ENCODE data around the gene TECTB.

Gene TECTB

DNA sequence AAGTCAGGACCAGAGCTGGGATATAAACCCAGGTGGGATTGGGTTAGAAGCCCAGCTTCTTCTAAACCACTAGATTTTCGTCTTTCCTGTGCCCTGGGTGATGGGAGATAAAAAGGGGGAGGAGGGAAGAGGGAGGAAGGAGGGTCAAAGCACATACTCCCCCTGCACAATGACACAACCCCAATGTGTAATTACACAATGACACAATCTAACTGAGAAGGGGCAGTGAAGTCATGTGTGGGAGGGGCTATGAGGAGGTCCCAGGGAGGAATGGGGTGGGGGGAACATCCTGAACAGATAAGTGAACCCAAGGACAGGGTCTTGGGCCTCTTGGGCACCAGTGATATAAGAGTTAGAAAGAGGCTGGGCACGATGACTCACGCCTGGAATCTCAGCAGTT is 44.5 kb downstream of the TECTB start:
- Histone ChIP-seq H3K4me1 (ENCODE audit: control insufficient read depth, insufficient read depth, low read length) (peaks cover 20% of the 10 kb centered on the region), H3K4me3 (ENCODE audit: low read length) (no peak overlapping the region), H3K9me3 (ENCODE audit: control insufficient read depth, low read length) (no peaks in the 10 kb centered on the region), H3K27me3 (ENCODE audit: control insufficient read depth, insufficient read depth, low read length) (no peaks in the 10 kb centered on the region), H3K9ac (ENCODE audit: low read length) (no peak overlapping the region), H3K36me3 (ENCODE audit: control insufficient read depth, insufficient read depth, low read length) (no peaks in the 10 kb centered on the region)

DNA sequence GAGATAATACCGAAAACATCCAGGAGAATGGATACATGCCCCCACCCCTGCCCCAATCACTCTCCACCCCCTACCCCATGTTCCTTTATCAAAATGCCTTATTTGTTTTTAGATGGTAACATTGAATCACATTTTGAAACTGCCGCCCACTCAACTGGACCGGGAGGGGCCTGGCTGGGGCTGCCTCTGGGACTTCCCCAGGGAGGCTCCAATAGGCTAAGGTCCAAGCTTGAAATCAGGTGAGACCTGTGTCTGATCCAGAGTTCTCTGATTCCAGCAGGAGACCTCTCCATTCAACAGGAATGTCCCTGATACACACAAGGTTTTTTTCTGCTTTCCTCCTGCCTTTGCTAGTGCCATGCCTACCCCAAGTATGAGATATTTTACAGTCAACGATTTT is 47.0 kb downstream of the TECTB start:
- H3K9me3 ChIP-seq (ENCODE audit: control insufficient read depth, low read length): no peaks in the 10 kb centered on the region
- no peaks in the 10 kb centered on the region for H3K27me3 ChIP-seq (ENCODE audit: control insufficient read depth, insufficient read depth, low read length)
- H3K36me3 ChIP-seq (ENCODE audit: control insufficient read depth, insufficient read depth, low read length): no peaks in the 10 kb centered on the region
- no peak overlapping the region for H3K9ac ChIP-seq (ENCODE audit: low read length)
- H3K4me3 ChIP-seq (ENCODE audit: low read length): no peak overlapping the region
- H3K4me1 ChIP-seq (ENCODE audit: control insufficient read depth, insufficient read depth, low read length): peaks cover 25% of the 10 kb centered on the region

DNA sequence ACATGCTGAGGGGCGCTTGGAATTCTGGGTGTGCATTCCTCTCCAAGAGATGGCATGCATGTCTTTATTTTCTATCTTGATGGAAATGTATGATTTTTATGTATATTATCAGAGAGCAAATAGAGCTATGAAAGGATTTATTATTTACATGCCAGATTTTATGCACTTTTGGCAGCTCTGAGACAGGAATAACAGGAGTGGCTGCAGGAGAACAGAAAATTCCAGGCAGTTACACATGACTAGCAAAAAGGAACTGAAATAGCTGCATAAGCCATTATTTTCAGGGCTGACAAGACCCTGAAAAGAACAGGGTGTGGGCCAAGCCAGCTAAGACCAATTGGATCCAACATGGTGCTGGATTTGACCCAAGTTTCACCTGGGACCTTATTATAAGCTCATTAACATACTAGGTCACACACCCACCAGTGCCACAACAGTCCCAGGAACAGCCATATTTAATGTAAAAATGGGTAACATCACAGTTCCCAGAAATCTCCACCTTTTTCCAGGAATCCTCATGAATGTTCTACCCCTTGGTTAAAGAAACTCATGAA is 47.5 kb downstream of the TECTB start:
- Histone ChIP-seq H3K4me3 (ENCODE audit: low read length) (no peak overlapping the region), H3K4me1 (ENCODE audit: control insufficient read depth, insufficient read depth, low read length) (peaks cover 30% of the 10 kb centered on the region), H3K9me3 (ENCODE audit: control insufficient read depth, low read length) (no peaks in the 10 kb centered on the region), H3K27me3 (ENCODE audit: control insufficient read depth, insufficient read depth, low read length) (no peaks in the 10 kb centered on the region), H3K36me3 (ENCODE audit: control insufficient read depth, insufficient read depth, low read length) (no peaks in the 10 kb centered on the region), H3K9ac (ENCODE audit: low read length) (no peak overlapping the region)

DNA sequence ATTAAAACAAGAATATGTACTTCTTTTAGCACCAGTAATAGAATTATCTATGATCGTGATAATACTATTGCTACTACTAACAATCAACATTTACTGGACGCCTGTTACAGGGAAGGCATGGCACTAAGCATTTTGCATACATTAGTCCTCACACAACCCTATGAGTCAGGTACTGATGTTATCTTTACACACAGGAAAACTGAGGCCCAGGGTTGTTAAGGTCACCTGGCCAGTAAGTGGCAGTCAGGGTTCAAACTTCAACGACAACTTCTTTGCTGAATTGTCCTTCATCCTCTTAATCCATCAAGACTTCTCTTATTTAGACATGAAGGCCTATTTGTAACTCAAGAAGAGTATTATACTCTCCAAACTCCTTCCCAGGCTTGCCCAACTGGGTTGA is 48.8 kb downstream of the TECTB start:
- Histone ChIP-seq H3K36me3 (ENCODE audit: control insufficient read depth, insufficient read depth, low read length) (no peaks in the 10 kb centered on the region), H3K9me3 (ENCODE audit: control insufficient read depth, low read length) (no peaks in the 10 kb centered on the region), H3K4me1 (ENCODE audit: control insufficient read depth, insufficient read depth, low read length) (peaks cover 40% of the 10 kb centered on the region), H3K9ac (ENCODE audit: low read length) (no peak overlapping the region), H3K27me3 (ENCODE audit: control insufficient read depth, insufficient read depth, low read length) (no peaks in the 10 kb centered on the region), H3K4me3 (ENCODE audit: low read length) (no peak overlapping the region)

DNA sequence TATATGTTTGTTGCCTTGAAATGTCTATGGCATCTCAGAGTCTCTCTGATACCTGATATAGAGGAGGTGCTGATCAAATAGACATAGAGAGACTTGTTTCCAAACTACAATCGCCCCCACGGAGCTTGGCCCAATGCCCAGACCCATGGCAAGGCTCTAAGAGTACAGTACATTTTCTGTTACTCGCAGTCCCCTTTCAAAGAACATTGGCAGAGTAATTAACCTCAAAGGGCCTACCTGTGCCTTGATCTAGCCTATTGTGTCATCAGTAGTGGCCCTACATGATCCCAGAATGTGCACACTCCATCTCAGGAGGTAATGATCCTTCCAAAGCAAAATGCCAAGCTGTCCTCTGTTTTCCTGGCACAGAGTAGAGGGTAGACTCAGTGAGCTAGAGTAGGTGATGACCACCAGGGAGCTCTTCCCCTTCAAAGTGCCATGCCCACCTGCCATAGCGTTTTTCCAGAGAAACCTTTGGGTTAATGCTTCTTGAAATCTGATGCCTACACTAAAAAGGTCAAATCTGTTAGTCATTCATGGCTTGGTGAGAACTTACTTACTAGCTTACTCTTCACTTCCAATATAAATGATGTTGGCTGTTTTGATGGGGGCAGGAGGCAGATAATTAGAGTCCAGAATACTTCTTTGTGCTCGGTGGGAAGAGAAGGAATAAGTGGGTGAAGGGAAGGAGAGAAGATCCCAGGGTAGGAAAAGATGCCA is 49.5 kb downstream of the TECTB start:
- H3K9me3 ChIP-seq (ENCODE audit: control insufficient read depth, low read length): no peaks in the 10 kb centered on the region

DNA sequence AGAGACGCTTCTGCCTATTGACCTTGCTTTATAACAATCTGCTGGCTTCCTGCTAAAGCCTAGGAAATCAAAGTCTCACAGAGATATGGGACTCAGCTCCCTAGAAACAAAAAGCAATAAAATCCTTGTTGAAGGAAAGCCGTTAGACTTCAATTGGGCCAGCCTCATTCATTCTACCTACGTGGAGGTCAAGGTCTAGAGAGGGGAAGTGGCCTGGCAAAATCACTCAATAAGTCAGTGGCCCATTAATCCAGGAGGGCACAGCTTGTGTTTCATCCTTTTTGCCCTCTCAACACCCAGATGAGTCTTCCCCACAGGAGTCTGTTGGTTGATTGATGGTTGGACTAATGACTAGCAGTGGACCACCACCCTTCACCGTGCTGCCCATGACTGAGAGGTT is 50.3 kb downstream of the TECTB start:
- peaks cover 40% of the 10 kb centered on the region for H3K4me1 ChIP-seq (ENCODE audit: control insufficient read depth, insufficient read depth, low read length)
- no peak overlapping the region for H3K4me3 ChIP-seq (ENCODE audit: low read length)
- no peaks in the 10 kb centered on the region for H3K9me3 ChIP-seq (ENCODE audit: control insufficient read depth, low read length)
- no peaks in the 10 kb centered on the region for H3K36me3 ChIP-seq (ENCODE audit: control insufficient read depth, insufficient read depth, low read length)
- H3K9ac ChIP-seq (ENCODE audit: low read length): no peak overlapping the region
- H3K27me3 ChIP-seq (ENCODE audit: control insufficient read depth, insufficient read depth, low read length): no peaks in the 10 kb centered on the region

More for the DNA sequence above, 49.5 kb downstream of the TECTB start:
- H3K9ac ChIP-seq (ENCODE audit: low read length): no peak overlapping the region
- no peak overlapping the region for H3K4me3 ChIP-seq (ENCODE audit: low read length)
- H3K27me3 ChIP-seq (ENCODE audit: control insufficient read depth, insufficient read depth, low read length): no peaks in the 10 kb centered on the region
- H3K36me3 ChIP-seq (ENCODE audit: control insufficient read depth, insufficient read depth, low read length): no peaks in the 10 kb centered on the region
- peaks cover 40% of the 10 kb centered on the region for H3K4me1 ChIP-seq (ENCODE audit: control insufficient read depth, insufficient read depth, low read length)

DNA sequence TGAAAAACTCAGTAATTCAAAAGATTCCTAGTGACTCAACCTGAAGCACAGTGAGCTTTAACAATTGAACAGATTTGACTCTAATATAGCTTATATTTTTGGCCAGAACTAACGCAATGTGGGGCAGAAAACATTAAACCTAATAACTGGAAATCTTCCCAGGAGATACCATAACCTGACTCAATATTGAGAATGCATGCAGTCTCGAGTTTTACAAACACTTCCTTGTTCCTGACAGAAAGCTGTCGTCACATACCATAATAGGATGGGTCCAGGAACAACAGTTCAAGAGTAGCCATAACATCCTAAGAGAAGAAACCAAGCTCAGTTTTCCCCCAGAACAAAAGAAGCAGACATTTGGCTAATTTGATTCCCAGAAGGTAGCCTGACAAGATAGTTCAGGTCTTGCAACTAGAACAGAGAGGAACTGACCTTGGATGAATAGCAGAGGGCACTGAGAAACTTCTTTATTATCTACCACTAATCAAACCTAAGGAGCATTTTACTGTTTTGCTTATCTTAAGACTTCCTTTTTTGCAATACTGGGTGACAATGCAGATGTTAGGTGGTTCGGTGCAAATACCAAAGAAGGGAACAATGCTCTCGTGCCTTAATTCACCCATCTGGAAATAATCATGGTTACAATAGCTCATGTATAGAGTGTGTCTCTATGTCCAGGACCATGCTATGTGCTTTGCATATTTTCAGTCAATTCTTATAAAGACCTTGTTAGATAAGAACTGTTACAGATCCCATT is 52.1 kb downstream of the TECTB start:
- peaks cover 45% of the 10 kb centered on the region for H3K4me1 ChIP-seq (ENCODE audit: control insufficient read depth, insufficient read depth, low read length)
- H3K9me3 ChIP-seq (ENCODE audit: control insufficient read depth, low read length): no peaks in the 10 kb centered on the region
- H3K27me3 ChIP-seq (ENCODE audit: control insufficient read depth, insufficient read depth, low read length): no peaks in the 10 kb centered on the region
- no peak overlapping the region for H3K4me3 ChIP-seq (ENCODE audit: low read length)
- no peaks in the 10 kb centered on the region for H3K36me3 ChIP-seq (ENCODE audit: control insufficient read depth, insufficient read depth, low read length)
- H3K9ac ChIP-seq (ENCODE audit: low read length): peak overlapping the region; percentile 11

DNA sequence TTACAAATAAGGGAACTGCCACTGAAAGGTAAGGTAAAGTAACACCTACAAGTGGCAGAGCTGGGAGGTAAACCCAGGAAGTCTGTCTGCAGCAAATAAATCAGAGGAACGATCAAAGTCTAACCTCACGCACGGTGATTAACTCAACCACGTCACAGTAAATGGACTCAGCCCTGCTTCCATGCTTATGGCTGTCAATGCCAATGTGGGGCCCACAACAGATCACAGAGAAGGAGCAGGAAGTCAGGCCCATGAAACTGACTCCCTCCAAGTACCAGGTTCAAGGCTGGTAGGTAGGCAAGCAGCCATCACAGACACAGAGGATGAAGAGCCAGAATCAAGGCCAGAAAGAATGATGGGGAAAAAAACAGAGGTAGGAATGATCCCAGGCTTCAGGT is 52.7 kb downstream of the TECTB start:
- no peaks in the 10 kb centered on the region for H3K27me3 ChIP-seq (ENCODE audit: control insufficient read depth, insufficient read depth, low read length)
- no peak overlapping the region for H3K4me3 ChIP-seq (ENCODE audit: low read length)
- peaks cover 39% of the 10 kb centered on the region for H3K4me1 ChIP-seq (ENCODE audit: control insufficient read depth, insufficient read depth, low read length)
- H3K36me3 ChIP-seq (ENCODE audit: control insufficient read depth, insufficient read depth, low read length): no peaks in the 10 kb centered on the region
- H3K9me3 ChIP-seq (ENCODE audit: control insufficient read depth, low read length): no peaks in the 10 kb centered on the region
- H3K9ac ChIP-seq (ENCODE audit: low read length): peak overlapping the region; percentile 11

DNA sequence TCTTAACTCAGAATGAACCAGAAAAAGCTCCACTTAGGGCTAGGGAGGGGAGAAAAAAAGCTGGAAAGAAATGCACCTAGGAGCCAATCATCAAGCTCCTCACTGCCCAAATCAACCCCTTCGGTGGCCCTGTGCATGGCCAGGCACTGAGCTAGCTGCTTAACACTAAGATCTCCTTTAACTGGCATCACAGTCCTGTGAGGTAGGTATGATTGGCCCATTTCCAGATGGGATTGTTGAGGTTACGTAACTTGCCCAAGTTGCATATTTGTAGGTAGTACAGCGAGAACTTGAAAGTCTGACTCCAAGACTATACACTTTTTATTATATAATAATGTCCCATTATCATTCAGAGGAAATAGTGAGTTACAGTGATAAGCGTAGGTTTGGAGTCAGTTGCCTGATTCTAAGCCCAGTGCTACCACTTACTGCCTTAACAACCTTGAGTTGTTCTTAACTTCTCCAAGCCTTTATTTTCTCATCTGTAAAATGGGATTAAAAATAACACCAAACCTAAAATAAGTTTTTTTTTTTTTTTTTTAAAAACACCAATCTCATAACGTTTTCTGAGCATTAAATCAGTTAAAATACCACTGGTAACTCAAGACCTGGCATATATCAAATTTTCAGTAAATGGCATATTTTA is 53.5 kb downstream of the TECTB start:
- Histone ChIP-seq H3K9ac (ENCODE audit: low read length) (no peak overlapping the region), H3K27me3 (ENCODE audit: control insufficient read depth, insufficient read depth, low read length) (no peaks in the 10 kb centered on the region), H3K9me3 (ENCODE audit: control insufficient read depth, low read length) (no peaks in the 10 kb centered on the region), H3K36me3 (ENCODE audit: control insufficient read depth, insufficient read depth, low read length) (no peaks in the 10 kb centered on the region), H3K4me1 (ENCODE audit: control insufficient read depth, insufficient read depth, low read length) (peaks cover 32% of the 10 kb centered on the region), H3K4me3 (ENCODE audit: low read length) (no peak overlapping the region)

DNA sequence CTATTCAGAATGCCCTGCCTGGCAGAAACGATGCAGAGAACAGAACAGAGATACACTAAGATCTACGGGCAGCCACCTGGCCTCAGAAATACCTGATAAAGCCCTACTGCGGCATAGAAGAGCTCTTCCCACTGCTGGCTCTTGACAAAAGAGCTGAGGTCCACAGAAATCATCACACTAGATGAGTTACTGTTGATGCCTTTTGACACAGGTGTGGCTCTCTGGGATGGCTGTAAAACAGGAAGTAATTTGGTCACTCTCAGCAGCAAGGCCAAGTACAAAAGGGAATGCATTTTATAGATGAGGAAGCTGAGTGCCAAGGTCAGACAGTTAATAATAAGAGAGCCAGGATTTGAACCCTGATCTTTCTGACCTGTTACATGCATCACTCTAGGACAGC is 55.8 kb downstream of the TECTB start:
- H3K9ac ChIP-seq (ENCODE audit: low read length): no peak overlapping the region
- no peaks in the 10 kb centered on the region for H3K27me3 ChIP-seq (ENCODE audit: control insufficient read depth, insufficient read depth, low read length)
- peaks cover 26% of the 10 kb centered on the region for H3K4me1 ChIP-seq (ENCODE audit: control insufficient read depth, insufficient read depth, low read length)
- H3K36me3 ChIP-seq (ENCODE audit: control insufficient read depth, insufficient read depth, low read length): no peaks in the 10 kb centered on the region
- no peaks in the 10 kb centered on the region for H3K9me3 ChIP-seq (ENCODE audit: control insufficient read depth, low read length)
- H3K4me3 ChIP-seq (ENCODE audit: low read length): no peak overlapping the region

DNA sequence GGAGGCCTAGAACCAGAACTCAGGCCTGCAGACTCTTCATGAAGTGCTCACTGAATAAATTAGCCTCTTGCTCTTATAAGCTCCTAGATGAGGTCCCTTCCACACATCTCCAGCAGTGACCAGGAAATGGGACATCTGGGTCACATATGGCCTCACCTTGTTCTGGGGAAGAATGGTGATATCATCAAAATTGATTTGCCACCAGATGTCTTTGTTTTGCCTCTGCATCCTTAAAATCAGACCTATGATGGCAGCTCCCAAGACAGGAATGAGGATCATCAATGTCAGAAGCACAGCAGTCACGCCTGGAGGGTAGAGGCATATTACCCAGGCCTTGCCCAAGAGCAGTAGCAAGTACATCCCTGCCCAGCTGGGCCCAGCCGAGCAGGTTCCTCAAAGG is 57.4 kb downstream of the TECTB start:
- no peaks in the 10 kb centered on the region for H3K27me3 ChIP-seq (ENCODE audit: control insufficient read depth, insufficient read depth, low read length)
- H3K4me1 ChIP-seq (ENCODE audit: control insufficient read depth, insufficient read depth, low read length): peaks cover 17% of the 10 kb centered on the region
- H3K9me3 ChIP-seq (ENCODE audit: control insufficient read depth, low read length): no peaks in the 10 kb centered on the region
- H3K36me3 ChIP-seq (ENCODE audit: control insufficient read depth, insufficient read depth, low read length): no peaks in the 10 kb centered on the region
- H3K4me3 ChIP-seq (ENCODE audit: low read length): no peak overlapping the region
- H3K9ac ChIP-seq (ENCODE audit: low read length): no peak overlapping the region
